ENCODE results near the gene GRAP. TPM values are rescaled to one million over a fixed set of nuclear protein-coding genes. Genes with fewer than 3 reads are reported as not detected.

GRAP gene
- total RNA-seq, 4 donors from 2014 or later = 1.1 to 3.1 (median 1.9) TPM

DNA sequence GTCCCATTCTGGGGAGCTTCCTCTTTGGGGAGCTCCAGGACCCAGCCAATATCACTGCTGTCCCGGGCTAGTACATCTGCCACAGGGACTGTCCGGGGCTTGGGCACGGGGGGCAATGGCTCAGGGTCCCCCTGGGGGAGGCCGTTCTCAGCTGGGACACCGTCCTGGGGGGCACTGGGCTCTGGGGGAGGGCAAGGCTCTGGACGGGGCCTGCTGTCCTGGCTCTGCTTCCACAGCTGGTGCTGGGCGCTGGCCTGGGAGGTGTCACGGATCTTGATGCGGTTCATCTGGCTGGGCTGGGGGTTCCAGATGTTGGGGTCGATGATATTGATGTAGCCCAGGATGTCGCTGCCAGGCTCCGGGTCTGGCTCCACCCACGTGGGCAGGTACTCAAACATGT is 68.7 kb downstream of the GRAP start:
- H3K27ac ChIP-seq = no peak overlapping the region
- H3K4me3 ChIP-seq = no peak overlapping the region
- H3K36me3 ChIP-seq = peaks cover 24% of the 10 kb centered on the region
- DNase-seq (ENCODE audit: low spot score in 2 of 2) = no peak
- no peaks in the 10 kb centered on the region for H3K27me3 ChIP-seq
- no peak for TF ChIP-seq EP300 (IDR thresholded peaks at IDR 0.05)
- WGBS = no CpG with 5 or more reads among the region's 13 CpGs
- no peaks in the 10 kb centered on the region for H3K9me3 ChIP-seq
- H3K4me1 ChIP-seq = peaks cover 19% of the 10 kb centered on the region

- no peak overlapping the region for H3K27ac ChIP-seq
- no peaks in the 10 kb centered on the region for H3K27me3 ChIP-seq
- peaks cover 15% of the 10 kb centered on the region for H3K4me1 ChIP-seq
- TF ChIP-seq EP300 (IDR thresholded peaks at IDR 0.05) = no peak
- no peak for TF ChIP-seq POLR2AphosphoS5 (IDR thresholded peaks at IDR 0.05)
- no peak for TF ChIP-seq POLR2A (IDR thresholded peaks at IDR 0.05)
- TF ChIP-seq CTCF (IDR thresholded peaks at IDR 0.05) = no peak
- no peaks in the 10 kb centered on the region for H3K9me3 ChIP-seq
- no peak for DNase-seq (ENCODE audit: low spot score in 2 of 2)
- H3K36me3 ChIP-seq = peaks cover 24% of the 10 kb centered on the region
- H3K4me3 ChIP-seq = no peak overlapping the region
- 85% methylated on average over 7 of the region's 19 CpGs for WGBS
These were observed 69.1 kb downstream of the GRAP start for GRCh38 chr17:18977646-18978045.

DNA sequence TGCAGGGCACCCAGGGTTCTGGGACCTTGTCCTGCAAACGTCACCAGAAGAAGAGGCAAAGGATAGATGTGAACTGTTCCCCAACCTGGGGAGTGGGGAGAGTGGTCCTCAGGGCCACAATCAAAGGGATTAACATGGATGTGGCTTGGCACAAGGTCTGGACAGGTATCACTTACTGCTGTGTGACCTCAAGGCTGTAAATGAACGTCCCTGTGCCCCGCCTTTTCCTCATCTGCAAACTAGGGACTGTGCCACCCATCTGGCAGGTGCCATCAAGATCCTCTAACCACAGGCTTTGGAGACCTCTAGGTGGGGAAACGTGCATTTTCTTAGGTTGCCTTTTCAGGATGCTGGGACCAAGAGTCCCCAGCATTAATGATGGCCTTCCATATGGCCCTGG is 69.7 kb downstream of the GRAP start:
- Histone ChIP-seq H3K4me3 (no peak overlapping the region), H3K4me1 (peaks cover 9% of the 10 kb centered on the region), H3K27ac (no peak overlapping the region), H3K36me3 (peaks cover 24% of the 10 kb centered on the region), H3K9me3 (no peaks in the 10 kb centered on the region), H3K27me3 (no peaks in the 10 kb centered on the region)
- DNase-seq (ENCODE audit: low spot score in 2 of 2) = no peak
- TF ChIP-seq POLR2A (IDR thresholded peaks at IDR 0.05) (no peak), POLR2AphosphoS5 (IDR thresholded peaks at IDR 0.05) (no peak), EP300 (IDR thresholded peaks at IDR 0.05) (no peak), CTCF (IDR thresholded peaks at IDR 0.05) (no peak)
- no CpG with 5 or more reads among the region's 4 CpGs for WGBS

GRCh38 chr17:18976201-18976600 is 70.6 kb downstream of the GRAP start:
- WGBS = 66% methylated on average over 3 of the region's 4 CpGs
- no peak overlapping the region for H3K4me3 ChIP-seq
- no peaks in the 10 kb centered on the region for H3K9me3 ChIP-seq
- H3K27me3 ChIP-seq = no peaks in the 10 kb centered on the region
- peaks cover 28% of the 10 kb centered on the region for H3K36me3 ChIP-seq
- no peak overlapping the region for H3K27ac ChIP-seq
- TF ChIP-seq POLR2A (IDR thresholded peaks at IDR 0.05) (no peak), POLR2AphosphoS5 (IDR thresholded peaks at IDR 0.05) (no peak), EP300 (IDR thresholded peaks at IDR 0.05) (no peak)
- H3K4me1 ChIP-seq = peaks cover under 1% of the 10 kb centered on the region
- no peak for DNase-seq (ENCODE audit: low spot score in 2 of 2)

GRCh38 chr17:18975597-18975996 is 71.2 kb downstream of the GRAP start:
- Histone ChIP-seq H3K27me3 (no peaks in the 10 kb centered on the region), H3K36me3 (peaks cover 34% of the 10 kb centered on the region), H3K4me1 (no peaks in the 10 kb centered on the region), H3K27ac (no peak overlapping the region), H3K4me3 (no peak overlapping the region), H3K9me3 (no peaks in the 10 kb centered on the region)
- TF ChIP-seq POLR2AphosphoS5 (IDR thresholded peaks at IDR 0.05) (no peak), POLR2A (IDR thresholded peaks at IDR 0.05) (no peak), EP300 (IDR thresholded peaks at IDR 0.05) (no peak)
- no peak for DNase-seq (ENCODE audit: low spot score in 2 of 2)
- 93% methylated on average over 13 of the region's 13 CpGs for WGBS

GRCh38 chr17:18974407-18975149 is 72.2 kb downstream of the GRAP start:
- no peak overlapping the region for H3K27ac ChIP-seq
- no peaks in the 10 kb centered on the region for H3K27me3 ChIP-seq

More at GRCh38 chr17:18974407-18975149, 72.2 kb downstream of the GRAP start:
- WGBS = 84% methylated on average over 10 of the region's 10 CpGs
- H3K4me1 ChIP-seq = peaks cover 8% of the 10 kb centered on the region
- H3K4me3 ChIP-seq = no peak overlapping the region
- H3K36me3 ChIP-seq = peaks cover 34% of the 10 kb centered on the region
- DNase-seq (ENCODE audit: low spot score in 2 of 2) = no peak
- TF ChIP-seq POLR2AphosphoS5 (IDR thresholded peaks at IDR 0.05) = no peak
- no peak for TF ChIP-seq POLR2A (IDR thresholded peaks at IDR 0.05)
- no peak for TF ChIP-seq CTCF (IDR thresholded peaks at IDR 0.05)
- no peaks in the 10 kb centered on the region for H3K9me3 ChIP-seq
